Spleen (tissue), 11 donors: Measurements from ENCODE around the gene SURF1. TPM values are rescaled to one million over a fixed set of nuclear protein-coding genes. Genes with fewer than 3 reads are reported as not detected.

Experiments used
- DNase-seq: peaks from one replicate; pipeline ENCODE4 v3.0.0-alpha.2; 2020
- H3K27ac ChIP-seq, 8 donors: fragments of 200-600 bp; sonication (generic) in 7 of 8; 1 replicate in 4 of 8; 2 replicates in 4 of 8; pipeline versions ENCODE4 v1.5.0 to v1.8.0; 2016 to 2021; ENCODE audit warnings: inconsistent platforms in 4 of 8, mild to moderate bottlenecking in 4 of 8, moderate library complexity in 1 of 8
- H3K27me3 ChIP-seq, 7 donors: fragments of 200-600 bp; sonication (generic) in 6 of 7; replicated peaks in 1 of 7; 1 replicate in 4 of 7; 2 replicates in 3 of 7; pipeline versions ENCODE4 v1.5.0 to v1.8.0; 2016 to 2021; ENCODE audit warnings: inconsistent platforms in 3 of 7, mild to moderate bottlenecking in 1 of 7
- H3K36me3 ChIP-seq, 6 donors: fragments of 200-600 bp; sonication (generic) in 5 of 6; 1 replicate in 4 of 6; 2 replicates in 2 of 6; pipeline versions ENCODE4 v1.5.0 to v1.8.0; 2016 to 2021; ENCODE audit warnings: inconsistent platforms in 2 of 6
- H3K4me1 ChIP-seq, 6 donors: fragments of 200-600 bp; sonication (generic) in 5 of 6; 1 replicate in 3 of 6; 2 replicates in 3 of 6; pipeline versions ENCODE4 v1.5.0 to v1.8.0; 2016 to 2021; ENCODE audit warnings: inconsistent platforms in 3 of 6
- H3K4me3 ChIP-seq, 8 donors: fragments of 200-600 bp; sonication (generic) in 7 of 8; 1 replicate in 4 of 8; 2 replicates in 4 of 8; pipeline versions ENCODE4 v1.5.0 to v1.8.0; 2016 to 2021; ENCODE audit warnings: inconsistent platforms in 4 of 8, mild to moderate bottlenecking in 4 of 8, moderate library complexity in 2 of 8
- H3K9me3 ChIP-seq, 8 donors: fragments of 200-600 bp; sonication (generic) in 7 of 8; 1 replicate in 4 of 8; 2 replicates in 4 of 8; pipeline versions ENCODE4 v1.5.0 to v1.8.0; 2016 to 2021; ENCODE audit warnings: inconsistent platforms in 4 of 8
- POLR2A ChIP-seq, 3 donors: fragments of 450-650 bp; IDR thresholded peaks; one replicate each; pipeline ENCODE4 v1.5.1; 2017; ENCODE audit warnings: antibody characterized with exemption in 3 of 3, mild to moderate bottlenecking in 1 of 3
- POLR2AphosphoS5 ChIP-seq, 3 donors: sonication (generic); formaldehyde crosslinking; IDR thresholded peaks; one replicate each; pipeline ENCODE4 v1.5.1; 2017; ENCODE audit warnings: antibody characterized with exemption in 3 of 3
- WGBS, 5 donors: extraction: QIAGEN DNeasy Blood & Tissue Kit in 3 of 5; methylation state at CpG; one replicate each; pipeline versions ENCODE4 v1.1.5 to v1.1.7; 2013 to 2018; 5-methylcytosine and 5-hydroxymethylcytosine counted together
- intact Hi-C: fragments of 100-400 bp; cut with DNase I; formaldehyde crosslinking; loops from one replicate; pipeline ENCODE4 v1.15.0; 2023; ENCODE audit warnings: low total_unique reads
- polyA plus RNA-seq, 3 donors: library from polyadenylated mRNA; stranded (reverse); fragments of 200-250 nt; gene quantifications; one replicate each; pipeline ENCODE4 v1.2.1, GENCODE V29; 2013
- total RNA-seq, 7 donors: library from RNA; depleted of rRNA in 3 of 7; stranded (reverse); fragments of >200 nt in 3 of 7; fragmentation: NEBNext Ultra II Directional in 4 of 7; extraction: Animal tissue kit (Norgen Biotek cat#: 25700) in 4 of 7; gene quantifications; one replicate each; pipeline versions ENCODE4 v1.1.0 to v1.2.1, GENCODE V29; 2016 to 2021
- TF ChIP-seq, protein P1 (sequence below), 11 experiments: fragments of 200-600 bp in 7 of 11; fragments of 450-650 bp in 4 of 11; sonication (generic) in 4 of 11; IDR thresholded peaks in 8 of 11; conservative IDR thresholded peaks in 3 of 11; 1 replicate in 7 of 11; 2 replicates in 4 of 11; pipeline versions ENCODE4 v1.4.0 to v1.8.0; 2016 to 2021; ENCODE audit warnings: antibody characterized with exemption in 11 of 11, inconsistent platforms in 4 of 11, mild to moderate bottlenecking in 1 of 11
- donor health status: healthy with polysubstance abuse.
- donor health status: DM: no; HTN: no; CAD: no; lungs with moderate emphysema.
- donor health status: DM: no; HTN: no; CAD: no.
- donor health status: Bipolar disorder and iron deficiency.
- donor health status: healthy.
- donor health status: DM: no; HTN: no; CAD: no.
- donor health status: DM: yes; HTN: yes; CAD: no.

SURF1 gene
- total and polyA plus RNA-seq, 10 donors = 31.4 to 75.6 (median 36.2) TPM

DNA sequence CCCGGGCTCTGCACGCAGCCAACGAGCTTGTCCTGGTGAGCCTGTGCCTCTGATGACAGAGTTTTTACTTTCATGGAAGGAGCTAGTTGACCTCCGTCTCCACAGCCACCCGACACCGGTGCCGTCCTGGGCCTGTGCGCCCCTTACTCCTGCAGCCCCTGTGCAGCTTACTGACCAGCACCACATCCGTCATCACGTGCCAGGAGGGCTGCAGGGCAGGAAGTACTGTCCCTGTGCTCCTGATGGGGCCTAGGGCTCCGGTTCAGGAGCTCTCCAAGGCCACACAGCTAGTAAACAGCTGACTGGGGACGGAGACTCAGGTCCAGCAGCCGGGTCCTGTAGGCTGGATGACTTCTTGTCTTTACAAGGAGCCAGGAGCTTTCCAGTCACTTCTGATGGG lies 30.1 kb upstream of the SURF1 start:
- 70 to 82% (median 74%) methylated on average over 4 to 13 of the region's 13 CpGs for WGBS, 5 donors
- no peaks in the 10 kb centered on the region for H3K36me3 ChIP-seq
- TF ChIP-seq POLR2A (IDR thresholded peaks at IDR 0.05) (no peak), POLR2AphosphoS5 (IDR thresholded peaks at IDR 0.05) (peak in 1 of 3 donors; percentile 22)
- TF ChIP-seq, protein P1, sequence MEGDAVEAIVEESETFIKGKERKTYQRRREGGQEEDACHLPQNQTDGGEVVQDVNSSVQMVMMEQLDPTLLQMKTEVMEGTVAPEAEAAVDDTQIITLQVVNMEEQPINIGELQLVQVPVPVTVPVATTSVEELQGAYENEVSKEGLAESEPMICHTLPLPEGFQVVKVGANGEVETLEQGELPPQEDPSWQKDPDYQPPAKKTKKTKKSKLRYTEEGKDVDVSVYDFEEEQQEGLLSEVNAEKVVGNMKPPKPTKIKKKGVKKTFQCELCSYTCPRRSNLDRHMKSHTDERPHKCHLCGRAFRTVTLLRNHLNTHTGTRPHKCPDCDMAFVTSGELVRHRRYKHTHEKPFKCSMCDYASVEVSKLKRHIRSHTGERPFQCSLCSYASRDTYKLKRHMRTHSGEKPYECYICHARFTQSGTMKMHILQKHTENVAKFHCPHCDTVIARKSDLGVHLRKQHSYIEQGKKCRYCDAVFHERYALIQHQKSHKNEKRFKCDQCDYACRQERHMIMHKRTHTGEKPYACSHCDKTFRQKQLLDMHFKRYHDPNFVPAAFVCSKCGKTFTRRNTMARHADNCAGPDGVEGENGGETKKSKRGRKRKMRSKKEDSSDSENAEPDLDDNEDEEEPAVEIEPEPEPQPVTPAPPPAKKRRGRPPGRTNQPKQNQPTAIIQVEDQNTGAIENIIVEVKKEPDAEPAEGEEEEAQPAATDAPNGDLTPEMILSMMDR (IDR thresholded peaks at IDR 0.05 in 8 of 11, conservative IDR thresholded peaks at IDR 0.05 in 3 of 11) = no peak
- no peak overlapping the region for H3K27ac ChIP-seq
- no peak for DNase-seq
- intact Hi-C loops = no loop called here
- H3K9me3 ChIP-seq = no peaks in the 10 kb centered on the region
- H3K27me3 ChIP-seq = peaks cover 0 to 13% (median 0%) of the 10 kb centered on the region in 7 donors
- H3K4me3 ChIP-seq = no peak overlapping the region
- peaks cover 0 to 8% (median 0%) of the 10 kb centered on the region in 6 donors for H3K4me1 ChIP-seq

DNA sequence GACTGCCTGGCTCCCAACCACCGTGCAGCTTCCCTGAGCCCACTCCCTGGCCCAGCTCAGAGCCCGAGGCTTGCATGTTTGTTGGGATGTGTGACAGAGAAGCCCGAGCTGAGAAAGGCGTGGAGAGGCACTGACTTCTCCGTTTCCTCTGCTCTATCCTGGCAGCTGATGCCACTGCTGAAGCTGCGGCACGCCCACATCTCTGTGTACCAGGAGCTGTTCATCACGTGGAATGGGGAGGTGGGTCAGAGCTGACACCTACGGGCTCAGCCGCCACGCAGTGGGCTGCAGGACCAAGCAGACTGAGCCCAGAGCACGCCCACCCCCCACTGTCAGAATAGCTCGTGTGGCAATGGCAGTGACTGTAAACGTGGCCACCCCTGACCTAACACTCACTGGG lies 29.2 kb upstream of the SURF1 start:
- intact Hi-C loops = no loop called here
- TF ChIP-seq POLR2A (IDR thresholded peaks at IDR 0.05) (no peak), POLR2AphosphoS5 (IDR thresholded peaks at IDR 0.05) (no peak)
- TF ChIP-seq, protein P1 (IDR thresholded peaks at IDR 0.05 in 8 of 11, conservative IDR thresholded peaks at IDR 0.05 in 3 of 11) = no peak
- H3K4me3 ChIP-seq = no peak overlapping the region
- WGBS, 5 donors = 78 to 93% (median 90%) methylated on average over 3 to 14 of the region's 14 CpGs
- H3K4me1 ChIP-seq = peaks cover 0 to 8% (median 0%) of the 10 kb centered on the region in 6 donors
- H3K9me3 ChIP-seq = no peaks in the 10 kb centered on the region
- peaks cover 0 to 6% (median 0%) of the 10 kb centered on the region in 7 donors for H3K27me3 ChIP-seq
- no peak overlapping the region for H3K27ac ChIP-seq
- DNase-seq = no peak
- no peaks in the 10 kb centered on the region for H3K36me3 ChIP-seq

GRCh38 chr9:133384736-133385321 lies 28.5 kb upstream of the SURF1 start:
- Histone ChIP-seq H3K4me3 (no peak overlapping the region), H3K4me1 (peaks cover 0 to 8% (median 0%) of the 10 kb centered on the region in 6 donors), H3K27ac (no peak overlapping the region), H3K9me3 (no peaks in the 10 kb centered on the region), H3K27me3 (peaks cover 0 to 3% (median 0%) of the 10 kb centered on the region in 7 donors), H3K36me3 (no peaks in the 10 kb centered on the region)
- intact Hi-C loops = no loop called here
- WGBS, 5 donors = 88 to 97% (median 93%) methylated on average over 17 of the region's 17 CpGs
- DNase-seq = no peak
- TF ChIP-seq POLR2AphosphoS5 (IDR thresholded peaks at IDR 0.05) = no peak
- TF ChIP-seq POLR2A (IDR thresholded peaks at IDR 0.05) = no peak
- TF ChIP-seq, protein P1 (IDR thresholded peaks at IDR 0.05 in 8 of 11, conservative IDR thresholded peaks at IDR 0.05 in 3 of 11) = no peak

DNA sequence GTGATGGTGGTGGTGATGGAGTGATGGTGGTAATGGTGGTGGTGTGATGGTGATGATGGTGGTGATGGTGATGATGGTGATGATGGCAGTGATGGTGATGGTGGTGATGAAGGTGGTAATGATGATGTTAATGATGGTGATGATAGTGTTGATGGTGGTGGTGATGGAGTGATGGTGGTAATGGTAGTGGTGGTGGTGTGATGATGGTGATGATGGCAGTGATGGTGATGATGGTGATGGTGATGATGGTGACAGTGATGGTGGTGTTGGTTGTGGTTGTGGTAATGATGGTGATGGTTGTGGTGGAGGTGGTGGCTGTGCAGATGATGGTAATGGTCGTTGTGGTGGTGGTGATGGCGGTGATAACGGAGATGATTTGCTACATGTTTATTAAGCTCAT lies 27.2 kb upstream of the SURF1 start:
- 89 to 96% (median 93%) methylated on average over 3 of the region's 3 CpGs for WGBS, 5 donors
- Histone ChIP-seq H3K27me3 (no peaks in the 10 kb centered on the region), H3K9me3 (no peaks in the 10 kb centered on the region), H3K4me3 (no peak overlapping the region), H3K4me1 (peaks cover 0 to 8% (median 0%) of the 10 kb centered on the region in 6 donors), H3K36me3 (no peaks in the 10 kb centered on the region), H3K27ac (no peak overlapping the region)
- no peak for DNase-seq
- intact Hi-C loops = no loop called here
- TF ChIP-seq, protein P1 (IDR thresholded peaks at IDR 0.05 in 8 of 11, conservative IDR thresholded peaks at IDR 0.05 in 3 of 11) = no peak
- TF ChIP-seq POLR2AphosphoS5 (IDR thresholded peaks at IDR 0.05) (no peak), POLR2A (IDR thresholded peaks at IDR 0.05) (no peak)
